Psoas muscle (tissue), 8 donors: Measurements from ENCODE around the gene ASCC2. TPM values are rescaled to one million over a fixed set of nuclear protein-coding genes. Genes with fewer than 3 reads are reported as not detected.

ENCODE experiments used
- ATAC-seq, 4 donors: fragments of 200-7000 bp; cut with Tn5 transposase; one replicate each; pipeline ENCODE4 v1.9.1; 2020; ENCODE audit warnings: moderate library complexity in 3 of 4, mild to moderate bottlenecking in 2 of 4
- DNase-seq, 2 donors: peaks; one replicate each; pipeline ENCODE4 v3.0.0-alpha.2; 2020
- H3K27ac ChIP-seq: fragments of 200-600 bp; one replicate; pipeline ENCODE4 v1.8.0; 2022
- H3K27me3 ChIP-seq, 3 donors: fragments of 200-600 bp in 1 of 3; one replicate each; pipeline versions ENCODE4 v1.6.1 to v1.8.0; 2013 to 2022; ENCODE audit warnings: low read length in 2 of 3, mild to moderate bottlenecking in 2 of 3, moderate library complexity in 1 of 3; ENCODE audit not compliant: insufficient read depth in 3 of 3
- H3K36me3 ChIP-seq, 2 donors: fragments of 200-600 bp in 1 of 2; one replicate each; pipeline versions ENCODE4 v1.6.1 to v1.8.0; 2013 to 2022; ENCODE audit warnings: low read depth in 1 of 2, mild to moderate bottlenecking in 1 of 2, moderate library complexity in 1 of 2; ENCODE audit not compliant: insufficient read depth in 1 of 2
- H3K4me1 ChIP-seq: fragments of 200-600 bp; one replicate; pipeline ENCODE4 v1.8.0; 2022
- H3K4me3 ChIP-seq: fragments of 200-600 bp; one replicate; pipeline ENCODE4 v1.8.0; 2022; ENCODE audit warnings: mild to moderate bottlenecking
- H3K9me3 ChIP-seq: fragments of 200-600 bp; one replicate; pipeline ENCODE4 v1.8.0; 2022
- CTCF ChIP-seq: fragments of 200-600 bp; IDR thresholded peaks from one replicate; pipeline ENCODE4 v1.8.0; 2022; ENCODE audit warnings: antibody characterized with exemption
- WGBS, 3 donors: extraction: QIAGEN DNeasy Blood & Tissue Kit; methylation state at CpG; one replicate each; pipeline versions ENCODE4 v1.1.6 to v1.1.7; 2013; 5-methylcytosine and 5-hydroxymethylcytosine counted together
- intact Hi-C, 2 donors: fragments of 100-400 bp; cut with DNase I; formaldehyde crosslinking; loops; one replicate each; pipeline versions ENCODE4 v1.11.0 to v1.14.2; 2022
- polyA plus RNA-seq, 3 donors: library from polyadenylated mRNA; stranded (reverse); fragments of 200-250 nt; gene quantifications; one replicate each; pipeline ENCODE4 v1.2.3, GENCODE V29; 2013
- total RNA-seq, 4 donors: library from RNA; stranded (reverse); fragmentation: NEBNext Ultra II Directional in 2 of 4; extraction: Animal tissue kit (Norgen Biotek cat#: 25700) in 2 of 4; gene quantifications; one replicate each; pipeline versions ENCODE4 v1.2.1 to v1.2.4, GENCODE V29; 2021 to 2023
- donor health status: healthy with polysubstance abuse.
- donor health status: DM: no; HTN: no; CAD: no; lungs with moderate emphysema.
- donor health status: Bipolar disorder and iron deficiency.
- donor health status: healthy.
- donor health status: DM: yes; HTN: yes; CAD: no.
- donor health status: DM: no; HTN: no; CAD: no.
- donor health status: DM: no; HTN: no; CAD: no.
- donor health status: DM: yes; HTN: yes; CAD: no.

The ASCC2 gene
- total and polyA plus RNA-seq, 7 donors, result 45.7 to 58.6 (median 47.1) TPM

- TF ChIP-seq CTCF, result no peak
- DNase-seq, result no peak
- intact Hi-C loops, result no loop called here
- ATAC-seq, result no peak
- 89 to 92% (median 90%) methylated on average over 17 of the region's 17 CpGs for WGBS, 3 donors
- Histone ChIP-seq H3K4me3 (no peak overlapping the region), H3K36me3 (peaks cover 7 to 74% of the 10 kb centered on the region in 2 donors), H3K27me3 (no peaks in the 10 kb centered on the region), H3K27ac (peak overlapping the region; percentile 19), H3K9me3 (no peaks in the 10 kb centered on the region), H3K4me1 (peaks cover 19% of the 10 kb centered on the region)
Observed at GRCh38 chr22:29825578-29825977, 12.5 kb downstream of the ASCC2 start.

- WGBS, 3 donors, result 77 to 88% (median 79%) methylated on average over 11 of the region's 11 CpGs
Observed at GRCh38 chr22:29824677-29825076, 13.4 kb downstream of the ASCC2 start.

GRCh38 chr22:29821291-29822016 is 16.6 kb downstream of the ASCC2 start:
- TF ChIP-seq CTCF, result no peak
- DNase-seq (peak; percentile 56 to 61), ATAC-seq (peak; percentile 36 to 76 (median 60))
- 34 to 39% (median 37%) methylated on average over 7 of the region's 7 CpGs for WGBS, 3 donors
- Histone ChIP-seq H3K27ac (peak overlapping the region; percentile 32), H3K4me1 (peaks cover 26% of the 10 kb centered on the region), H3K27me3 (no peaks in the 10 kb centered on the region), H3K4me3 (no peak overlapping the region), H3K9me3 (no peaks in the 10 kb centered on the region), H3K36me3 (peaks cover 7 to 74% of the 10 kb centered on the region in 2 donors)
- intact Hi-C loops, result no loop called here

More at GRCh38 chr22:29824677-29825076, 13.4 kb downstream of the ASCC2 start:
- no peaks in the 10 kb centered on the region for H3K27me3 ChIP-seq
- peak; percentile 56 to 65 for DNase-seq
- H3K36me3 ChIP-seq, result peaks cover 7 to 81% of the 10 kb centered on the region in 2 donors
- no peaks in the 10 kb centered on the region for H3K9me3 ChIP-seq
- no peak for TF ChIP-seq CTCF
- peaks cover 12% of the 10 kb centered on the region for H3K4me1 ChIP-seq
- H3K27ac ChIP-seq, result peak overlapping the region; percentile 19
- peak in 3 of 4 donors; percentile 26 to 48 (median 48) for ATAC-seq
- intact Hi-C loops, result no loop called here
- no peak overlapping the region for H3K4me3 ChIP-seq

- DNase-seq, result no peak
- no peaks in the 10 kb centered on the region for H3K9me3 ChIP-seq
- peaks cover 31% of the 10 kb centered on the region for H3K4me1 ChIP-seq
- no peak overlapping the region for H3K4me3 ChIP-seq
- 65 to 71% (median 68%) methylated on average over 7 of the region's 7 CpGs for WGBS, 3 donors
- peak overlapping the region; percentile 32 for H3K27ac ChIP-seq
- no peaks in the 10 kb centered on the region for H3K27me3 ChIP-seq
- peaks cover 7 to 74% of the 10 kb centered on the region in 2 donors for H3K36me3 ChIP-seq
- ATAC-seq, result peak in 1 of 4 donors; percentile 1
- intact Hi-C loops, result no loop called here
- no peak for TF ChIP-seq CTCF
Observed at GRCh38 chr22:29820961-29821290, 17.1 kb downstream of the ASCC2 start.
